ENCODE data around the gene BMPR1B.

BMPR1B gene

GRCh38 chr4:94757192-94758140, at the start of gene BMPR1B:
TSS of gene BMPR1B (plus strand) at chr4:94757955. CDS start at chr4:95104425, 346,470 bp downstream.
- DNase-seq = no peak

GRCh38 chr4:94711635-94712034, 46.1 kb upstream of the BMPR1B start:
- DNase-seq = no peak

GRCh38 chr4:94714365-94715160, 43.2 kb upstream of the BMPR1B start:
- no peak for DNase-seq

- DNase-seq = no peak
These were observed 42.0 kb upstream of the BMPR1B start for GRCh38 chr4:94715726-94716125.

GRCh38 chr4:94721310-94721709, 36.4 kb upstream of the BMPR1B start:
- no peak for DNase-seq

- DNase-seq = no peak
These were observed 35.5 kb upstream of the BMPR1B start for GRCh38 chr4:94722270-94722669.

GRCh38 chr4:94722748-94723147, 35.0 kb upstream of the BMPR1B start:
- DNase-seq = no peak

GRCh38 chr4:94724016-94724790, 33.6 kb upstream of the BMPR1B start:
- DNase-seq = no peak

- no peak for DNase-seq
These were observed 31.1 kb upstream of the BMPR1B start for GRCh38 chr4:94726524-94727123.

- DNase-seq = no peak
These were observed 29.5 kb upstream of the BMPR1B start for GRCh38 chr4:94728056-94728766.

GRCh38 chr4:94732358-94732698, 25.4 kb upstream of the BMPR1B start:
- DNase-seq = no peak

- no peak for DNase-seq
These were observed 18.0 kb upstream of the BMPR1B start for GRCh38 chr4:94739741-94740140.

GRCh38 chr4:94741304-94741703, 16.5 kb upstream of the BMPR1B start:
- no peak for DNase-seq

- no peak for DNase-seq
These were observed 13.9 kb upstream of the BMPR1B start for GRCh38 chr4:94743838-94744237.

- DNase-seq = no peak
These were observed 12.9 kb upstream of the BMPR1B start for GRCh38 chr4:94744850-94745249.

GRCh38 chr4:94746746-94747145, 11.0 kb upstream of the BMPR1B start:
- no peak for DNase-seq

GRCh38 chr4:94758141-94758699, 465 bp downstream of the BMPR1B start:
- DNase-seq = no peak

- no peak for DNase-seq
These were observed 1.1 kb downstream of the BMPR1B start for GRCh38 chr4:94758700-94759399.

- DNase-seq = no peak
These were observed 2.0 kb downstream of the BMPR1B start for GRCh38 chr4:94759767-94760211.

GRCh38 chr4:94762326-94762725, 4.6 kb downstream of the BMPR1B start:
- DNase-seq = no peak

GRCh38 chr4:94763005-94763404, 5.2 kb downstream of the BMPR1B start:
- no peak for DNase-seq

All from activated CD4-positive, CD25-positive, alpha-beta regulatory T cell treated with anti-CD3 and anti-CD28 coated beads, Interleukin-2, amount 50 U/mL, for 72 hours (primary cell).